ENCODE measurements around the gene TGM2.

The TGM2 gene

DNA sequence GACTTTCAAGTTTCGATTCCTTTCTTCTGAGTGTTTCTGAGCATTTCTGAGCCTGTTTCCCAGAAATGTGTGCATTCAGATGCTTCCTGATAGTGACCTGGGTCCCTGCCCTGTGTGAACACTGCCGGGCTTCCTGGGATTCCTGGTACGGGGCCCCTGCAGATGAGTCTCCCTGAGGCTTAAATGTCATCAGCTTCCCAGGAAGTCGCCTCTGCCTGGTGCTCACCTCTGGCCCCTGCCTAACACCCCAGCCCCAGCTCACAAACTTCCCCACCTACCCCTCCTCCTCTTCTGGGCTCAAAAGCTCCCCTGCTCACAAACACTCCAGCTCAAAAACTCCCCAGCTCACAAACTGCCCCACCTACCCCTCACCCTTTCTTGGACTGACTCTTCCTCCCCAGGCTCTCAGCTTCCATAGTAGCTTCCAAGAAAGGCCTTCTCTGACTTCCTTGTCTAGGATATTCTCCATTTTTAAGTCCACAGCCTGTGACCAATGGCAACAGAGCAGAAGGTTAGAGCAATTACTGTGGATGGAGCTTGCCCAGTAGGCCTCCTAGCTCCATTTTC lies 42.0 kb downstream of the TGM2 start:
- no peak overlapping the region for H3K27ac ChIP-seq (ENCODE audit: extremely low read depth, low read depth, low read length)
- POLR2A ChIA-PET = no interaction called here
- CTCF ChIA-PET = interaction anchor here (0.5 to 1.1 kb wide), 5 partner anchors 8 to 68 kb away, joined by 4 to 6 read pairs (median 5); no protein-coding TSS in a partner anchor
- TF ChIP-seq, protein P1, sequence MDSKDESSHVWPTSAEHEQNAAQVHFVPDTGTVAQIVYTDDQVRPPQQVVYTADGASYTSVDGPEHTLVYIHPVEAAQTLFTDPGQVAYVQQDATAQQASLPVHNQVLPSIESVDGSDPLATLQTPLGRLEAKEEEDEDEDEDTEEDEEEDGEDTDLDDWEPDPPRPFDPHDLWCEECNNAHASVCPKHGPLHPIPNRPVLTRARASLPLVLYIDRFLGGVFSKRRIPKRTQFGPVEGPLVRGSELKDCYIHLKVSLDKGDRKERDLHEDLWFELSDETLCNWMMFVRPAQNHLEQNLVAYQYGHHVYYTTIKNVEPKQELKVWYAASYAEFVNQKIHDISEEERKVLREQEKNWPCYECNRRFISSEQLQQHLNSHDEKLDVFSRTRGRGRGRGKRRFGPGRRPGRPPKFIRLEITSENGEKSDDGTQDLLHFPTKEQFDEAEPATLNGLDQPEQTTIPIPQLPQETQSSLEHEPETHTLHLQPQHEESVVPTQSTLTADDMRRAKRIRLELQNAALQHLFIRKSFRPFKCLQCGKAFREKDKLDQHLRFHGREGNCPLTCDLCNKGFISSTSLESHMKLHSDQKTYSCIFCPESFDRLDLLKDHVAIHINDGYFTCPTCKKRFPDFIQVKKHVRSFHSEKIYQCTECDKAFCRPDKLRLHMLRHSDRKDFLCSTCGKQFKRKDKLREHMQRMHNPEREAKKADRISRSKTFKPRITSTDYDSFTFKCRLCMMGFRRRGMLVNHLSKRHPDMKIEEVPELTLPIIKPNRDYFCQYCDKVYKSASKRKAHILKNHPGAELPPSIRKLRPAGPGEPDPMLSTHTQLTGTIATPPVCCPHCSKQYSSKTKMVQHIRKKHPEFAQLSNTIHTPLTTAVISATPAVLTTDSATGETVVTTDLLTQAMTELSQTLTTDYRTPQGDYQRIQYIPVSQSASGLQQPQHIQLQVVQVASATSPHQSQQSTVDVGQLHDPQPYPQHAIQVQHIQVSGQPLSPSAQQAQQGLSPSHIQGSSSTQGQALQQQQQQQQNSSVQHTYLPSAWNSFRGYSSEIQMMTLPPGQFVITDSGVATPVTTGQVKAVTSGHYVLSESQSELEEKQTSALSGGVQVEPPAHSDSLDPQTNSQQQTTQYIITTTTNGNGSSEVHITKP (tag by site-specific recombination; IDR thresholded peaks at IDR 0.05) = peak; percentile 63; the same call in 1 of the 2 replicates
- TF ChIP-seq MYNN (tag by site-specific recombination; IDR thresholded peaks at IDR 0.05; ENCODE audit: borderline replicate concordance) (no peak), ZIC2 (tag by site-specific recombination; IDR thresholded peaks at IDR 0.05) (peak; percentile 28; the same call in 1 of the 2 replicates), ZSCAN30 (tag by site-specific recombination; IDR thresholded peaks at IDR 0.05) (no peak), ZBTB20 (tag by site-specific recombination; IDR thresholded peaks at IDR 0.05) (peak; percentile 30; the same call in 1 of the 2 replicates), SETDB1 (IDR thresholded peaks at IDR 0.05; ENCODE audit: insufficient read length, low read length) (no peak), ZNF121 (tag by site-specific recombination; IDR thresholded peaks at IDR 0.05) (no peak), ZNF23 (tag by site-specific recombination; IDR thresholded peaks at IDR 0.05; ENCODE audit: borderline replicate concordance) (no peak)
- TF ChIP-seq, protein P2, sequence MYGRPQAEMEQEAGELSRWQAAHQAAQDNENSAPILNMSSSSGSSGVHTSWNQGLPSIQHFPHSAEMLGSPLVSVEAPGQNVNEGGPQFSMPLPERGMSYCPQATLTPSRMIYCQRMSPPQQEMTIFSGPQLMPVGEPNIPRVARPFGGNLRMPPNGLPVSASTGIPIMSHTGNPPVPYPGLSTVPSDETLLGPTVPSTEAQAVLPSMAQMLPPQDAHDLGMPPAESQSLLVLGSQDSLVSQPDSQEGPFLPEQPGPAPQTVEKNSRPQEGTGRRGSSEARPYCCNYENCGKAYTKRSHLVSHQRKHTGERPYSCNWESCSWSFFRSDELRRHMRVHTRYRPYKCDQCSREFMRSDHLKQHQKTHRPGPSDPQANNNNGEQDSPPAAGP (tag by site-specific recombination; IDR thresholded peaks at IDR 0.05) = no peak
- H3K9me3 ChIP-seq (ENCODE audit: control insufficient read depth, insufficient read depth, low read depth, low read length) = no peaks in the 10 kb centered on the region
- H3K36me3 ChIP-seq (ENCODE audit: control insufficient read depth in 2 of 2, insufficient read depth in 1 of 2, low read length in 2 of 2) = no peaks in the 10 kb centered on the region
- no peaks in the 10 kb centered on the region for H3K4me1 ChIP-seq (ENCODE audit: control insufficient read depth, insufficient read depth, low read length)
- H3K4me3 ChIP-seq (ENCODE audit: low read depth, low read length) = no peak overlapping the region

DNA sequence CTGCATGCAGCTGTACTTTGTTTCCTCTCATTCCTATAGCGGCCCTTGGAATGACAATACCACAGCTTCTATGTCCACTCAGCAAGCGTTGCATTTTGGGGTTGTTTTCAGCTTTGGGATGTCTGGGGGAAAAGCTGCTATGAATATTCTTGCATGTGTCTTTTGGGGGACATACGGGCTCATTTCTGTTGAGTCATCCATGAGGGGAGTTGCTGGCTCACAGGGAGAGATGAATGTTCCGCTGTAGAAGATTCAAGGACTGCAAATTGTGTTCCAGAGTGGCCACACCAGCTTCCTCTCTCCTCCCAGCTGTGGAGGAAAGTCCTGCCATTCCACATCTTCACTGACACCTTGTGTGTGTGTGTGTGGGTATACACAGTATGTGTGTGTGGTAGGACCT lies 43.3 kb downstream of the TGM2 start:
- TF ChIP-seq ZNF549 (tag by site-specific recombination; IDR thresholded peaks at IDR 0.05) = no peak
- TF ChIP-seq ZSCAN5A (tag by site-specific recombination; IDR thresholded peaks at IDR 0.05) = no peak
- TF ChIP-seq HOXC10 (CRISPR knock-in tag; IDR thresholded peaks at IDR 0.05) = no peak
- TF ChIP-seq ZNF792 (tag by site-specific recombination; IDR thresholded peaks at IDR 0.05) = no peak
- no peak for TF ChIP-seq ZNF174 (tag by site-specific recombination; IDR thresholded peaks at IDR 0.05)
- no peak for TF ChIP-seq ZEB2 (tag by site-specific recombination; IDR thresholded peaks at IDR 0.05)
- TF ChIP-seq ZNF280C (tag by site-specific recombination; IDR thresholded peaks at IDR 0.05) = no peak
- Histone ChIP-seq H3K4me3 (ENCODE audit: low read depth, low read length) (no peak overlapping the region), H3K27ac (ENCODE audit: extremely low read depth, low read depth, low read length) (no peak overlapping the region), H3K9me3 (ENCODE audit: control insufficient read depth, insufficient read depth, low read depth, low read length) (no peaks in the 10 kb centered on the region), H3K36me3 (ENCODE audit: control insufficient read depth in 2 of 2, insufficient read depth in 1 of 2, low read length in 2 of 2) (no peaks in the 10 kb centered on the region), H3K4me1 (ENCODE audit: control insufficient read depth, insufficient read depth, low read length) (no peaks in the 10 kb centered on the region)
- ChIA-PET CTCF (interaction anchor here (1.0 to 1.6 kb wide), 2 partner anchors 11 to 99 kb away, joined by 3 to 4 read pairs; no protein-coding TSS in a partner anchor), POLR2A (no interaction called here)
